CD14-positive monocyte (primary cell): Measurements from ENCODE around the gene UBE2U. TPM values are rescaled to one million over a fixed set of nuclear protein-coding genes. Genes with fewer than 3 reads are reported as not detected.

Source experiments
- DNase-seq, 3 donors: peaks; one replicate each; pipeline ENCODE4 v3.0.0-alpha.2; 2011 to 2022
- H2AFZ ChIP-seq: 2 replicates; pipeline ENCODE4 v1.6.0; 2012; ENCODE audit warnings: mild to moderate bottlenecking, low read depth, low read length, inconsistent platforms; ENCODE audit not compliant: insufficient read depth, poor library complexity, severe bottlenecking
- H3K27ac ChIP-seq, 2 donors: 1 replicate in 1 of 2; 2 replicates in 1 of 2; pipeline ENCODE4 v1.5.1; 2012 to 2013; ENCODE audit warnings: low read length in 2 of 2, control low read depth in 1 of 2, inconsistent platforms in 1 of 2, low read depth in 1 of 2, mild to moderate bottlenecking in 1 of 2
- H3K27me3 ChIP-seq, 2 donors: one replicate each; pipeline versions ENCODE4 v1.6.0 to v1.6.1; 2011 to 2013; ENCODE audit warnings: low read length in 2 of 2; ENCODE audit not compliant: control insufficient read depth in 2 of 2, insufficient read depth in 2 of 2
- H3K36me3 ChIP-seq, 2 donors: replicated peaks in 1 of 2; 1 replicate in 1 of 2; 2 replicates in 1 of 2; pipeline versions ENCODE4 v1.5.1 to v1.6.1; 2012 to 2013; ENCODE audit warnings: low read length in 2 of 2, control low read depth in 1 of 2, inconsistent platforms in 1 of 2, mild to moderate bottlenecking in 1 of 2; ENCODE audit not compliant: insufficient read depth in 2 of 2, control insufficient read depth in 1 of 2
- H3K4me1 ChIP-seq, 2 donors: 1 replicate in 1 of 2; 2 replicates in 1 of 2; pipeline versions ENCODE4 v1.5.1 to v1.6.1; 2012 to 2013; ENCODE audit warnings: low read length in 2 of 2, control low read depth in 1 of 2, inconsistent platforms in 1 of 2, mild to moderate bottlenecking in 1 of 2, moderate library complexity in 1 of 2; ENCODE audit not compliant: insufficient read depth in 2 of 2, control insufficient read depth in 1 of 2
- H3K4me2 ChIP-seq: replicated peaks from 2 replicates; pipeline ENCODE3; 2012; ENCODE audit warnings: low read length, moderate library complexity, mild to moderate bottlenecking; ENCODE audit not compliant: poor library complexity, severe bottlenecking; ENCODE audit errors: extremely low read depth
- H3K4me3 ChIP-seq, 3 experiments: fragments of 200-600 bp in 1 of 3; sonication (generic) in 1 of 3; replicated peaks in 1 of 3; 1 replicate in 2 of 3; 2 replicates in 1 of 3; pipeline ENCODE4 v1.5.1; 2011 to 2013; ENCODE audit warnings: low read length in 3 of 3, mild to moderate bottlenecking in 3 of 3, control low read depth in 2 of 3, low read depth in 2 of 3, inconsistent platforms in 1 of 3, moderate library complexity in 1 of 3
- H3K79me2 ChIP-seq: 2 replicates; pipeline ENCODE4 v1.6.0; 2012; ENCODE audit warnings: mild to moderate bottlenecking, control low read depth, inconsistent platforms, low read length, moderate library complexity; ENCODE audit not compliant: insufficient read depth
- H3K9ac ChIP-seq: 2 replicates; pipeline ENCODE4 v1.6.0; 2017; ENCODE audit warnings: low read length, mild to moderate bottlenecking; ENCODE audit not compliant: insufficient read depth, poor library complexity, severe bottlenecking
- H3K9me3 ChIP-seq, 2 donors: replicated peaks in 1 of 2; 1 replicate in 1 of 2; 2 replicates in 1 of 2; pipeline versions ENCODE4 v1.5.1 to v1.6.1; 2012 to 2013; ENCODE audit warnings: low read length in 2 of 2, control low read depth in 1 of 2; ENCODE audit not compliant: control insufficient read depth in 1 of 2, insufficient read depth in 1 of 2
- H4K20me1 ChIP-seq: 2 replicates; pipeline ENCODE4 v1.6.0; 2012; ENCODE audit warnings: mild to moderate bottlenecking, low read length, control low read depth, moderate library complexity; ENCODE audit not compliant: insufficient read depth
- H3K27ac Mint-ChIP-seq, 7 donors: one replicate each; pipeline ENCODE4 v1.8.0; 2020; ENCODE audit warnings: mild to moderate bottlenecking in 7 of 7, mixed read lengths in 7 of 7, moderate library complexity in 6 of 7, inconsistent platforms in 2 of 7
- H3K27me3 Mint-ChIP-seq, 3 donors: one replicate each; pipeline ENCODE4 v1.8.0; 2021 to 2022; ENCODE audit warnings: low read depth in 3 of 3, mild to moderate bottlenecking in 3 of 3, mixed read lengths in 3 of 3, moderate library complexity in 3 of 3, inconsistent platforms in 1 of 3
- H3K36me3 Mint-ChIP-seq, 2 donors: one replicate each; pipeline ENCODE4 v1.8.0; 2020; ENCODE audit warnings: mixed read lengths in 2 of 2, inconsistent platforms in 1 of 2, mild to moderate bottlenecking in 1 of 2
- H3K4me1 Mint-ChIP-seq: one replicate; pipeline ENCODE4 v1.8.0; 2020; ENCODE audit warnings: mild to moderate bottlenecking, mixed read lengths
- H3K4me3 Mint-ChIP-seq, 2 donors: one replicate each; pipeline ENCODE4 v1.8.0; 2020; ENCODE audit warnings: mild to moderate bottlenecking in 2 of 2, mixed read lengths in 2 of 2, moderate library complexity in 1 of 2
- H3K9me3 Mint-ChIP-seq, 7 donors: one replicate each; pipeline ENCODE4 v1.8.0; 2020 to 2022; ENCODE audit warnings: mixed read lengths in 7 of 7, mild to moderate bottlenecking in 6 of 7, moderate library complexity in 6 of 7, inconsistent platforms in 2 of 7
- CTCF ChIP-seq: fragments of 200-600 bp; IDR thresholded peaks from one replicate; pipeline ENCODE4 v1.8.0; 2022; ENCODE audit warnings: antibody characterized with exemption, mild to moderate bottlenecking
- WGBS: methylation state at CpG from one replicate; pipeline ENCODE4 v1.1.5; 2013; ENCODE audit warnings: missing lambda C conversion rate; ENCODE audit not compliant: insufficient coverage; 5-methylcytosine and 5-hydroxymethylcytosine counted together
- intact Hi-C, 2 donors: fragments of 100-400 bp; cut with micrococcal nuclease; formaldehyde crosslinking; loops; one replicate each; pipeline versions ENCODE4 v1.15.0 to v1.15.1; 2023
- polyA plus RNA-seq, 3 donors: library from polyadenylated mRNA; depleted of rRNA in 1 of 3; unstranded in 2 of 3; stranded (reverse) in 1 of 3; fragments of 300-500 nt in 2 of 3; fragments of >200 nt in 1 of 3; fragmentation: Illumina TruSeq in 2 of 3; gene quantifications; 1 replicate in 2 of 3; 2 replicates in 1 of 3; pipeline ENCODE4 v1.2.3, GENCODE V29; 2012 to 2021

UBE2U gene
- polyA plus RNA-seq, 3 donors, result not detected

DNA sequence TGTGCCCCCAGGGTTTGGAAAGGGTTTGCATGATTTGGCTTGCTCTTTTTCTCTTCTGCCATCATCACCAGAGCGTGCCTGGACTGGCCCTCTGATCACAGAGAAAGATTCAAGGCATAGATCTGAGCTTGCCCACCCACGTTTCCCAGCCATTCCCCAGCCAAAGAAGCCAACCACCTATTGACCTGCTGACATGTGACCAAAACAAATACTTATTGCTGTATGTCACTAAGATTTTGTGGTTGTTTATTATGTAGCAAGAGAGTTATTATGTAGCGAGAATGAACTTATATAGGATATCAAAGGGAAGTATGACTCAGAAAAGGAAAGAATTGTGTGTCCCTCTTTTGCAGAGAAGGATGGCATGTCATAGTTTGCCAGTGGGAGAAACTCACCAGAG lies 59.9 kb downstream of the UBE2U start:
- H3K27me3 ChIP-seq, result no peaks in the 10 kb centered on the region
- no peak for TF ChIP-seq CTCF
- H2AFZ ChIP-seq, result no peak overlapping the region
- Mint-ChIP-seq H3K36me3 (no peaks in the 10 kb centered on the region), H3K4me3 (no peak overlapping the region), H3K4me1 (no peaks in the 10 kb centered on the region), H3K9me3 (peaks cover 0 to 4% (median 0%) of the 10 kb centered on the region in 7 donors), H3K27ac (no peak overlapping the region), H3K27me3 (peaks cover 0 to 5% (median 3%) of the 10 kb centered on the region in 3 donors)
- intact Hi-C loops, result no loop called here
- H3K79me2 ChIP-seq, result no peaks in the 10 kb centered on the region
- H3K9me3 ChIP-seq, result no peaks in the 10 kb centered on the region
- H3K4me3 ChIP-seq, result no peak overlapping the region
- no peak overlapping the region for H3K27ac ChIP-seq
- no peak overlapping the region for H3K9ac ChIP-seq
- no peaks in the 10 kb centered on the region for H3K36me3 ChIP-seq
- no peak overlapping the region for H3K4me2 ChIP-seq
- 73% methylated on average over 3 of the region's 3 CpGs for WGBS
- no peak for DNase-seq
- H4K20me1 ChIP-seq, result no peaks in the 10 kb centered on the region
- H3K4me1 ChIP-seq, result no peaks in the 10 kb centered on the region

- no peak overlapping the region for H3K4me3 ChIP-seq
- no peak overlapping the region for H3K4me2 ChIP-seq
- Mint-ChIP-seq H3K27ac (no peak overlapping the region), H3K4me3 (no peak overlapping the region), H3K27me3 (peaks cover 0 to 5% (median 3%) of the 10 kb centered on the region in 3 donors), H3K36me3 (no peaks in the 10 kb centered on the region), H3K4me1 (no peaks in the 10 kb centered on the region), H3K9me3 (peaks cover 0 to 3% (median 0%) of the 10 kb centered on the region in 7 donors)
- no peaks in the 10 kb centered on the region for H3K27me3 ChIP-seq
- DNase-seq, result no peak
- no peaks in the 10 kb centered on the region for H3K9me3 ChIP-seq
- no peak overlapping the region for H3K9ac ChIP-seq
- no peaks in the 10 kb centered on the region for H4K20me1 ChIP-seq
- no peaks in the 10 kb centered on the region for H3K36me3 ChIP-seq
- H3K27ac ChIP-seq, result no peak overlapping the region
- no peaks in the 10 kb centered on the region for H3K4me1 ChIP-seq
- H2AFZ ChIP-seq, result no peak overlapping the region
- no peak for TF ChIP-seq CTCF
- H3K79me2 ChIP-seq, result no peaks in the 10 kb centered on the region
- intact Hi-C loops, result no loop called here
- WGBS, result no CpG with 5 or more reads among the region's 2 CpGs
Observed at GRCh38 chr1:64263856-64264255, 60.4 kb downstream of the UBE2U start.
